K562 (cell line): ENCODE measurements around the gene ZFAND6. TPM values are rescaled to one million over a fixed set of nuclear protein-coding genes. Genes with fewer than 3 reads are reported as not detected.
A peak's percentile ranks its signal among the peaks of the same experiment; 100 is the strongest.

ENCODE experiments used
- ARNT ChIP-seq, 2 experiments: fragments of 450-650 bp; IDR thresholded peaks; 2 replicates each; pipeline ENCODE4 v1.6.1; 2016; ENCODE audit warnings: mild to moderate bottlenecking in 1 of 2
- CC2D1A ChIP-seq: fragments of 450-650 bp; IDR thresholded peaks from 2 replicates; pipeline ENCODE4 v1.6.1; 2017; ENCODE audit warnings: mild to moderate bottlenecking
- ETS1 ChIP-seq: conservative IDR thresholded peaks from 2 replicates; pipeline ENCODE4 v1.6.1; 2011; ENCODE audit warnings: low read depth, mild to moderate bottlenecking, low read length; ENCODE audit not compliant: control insufficient read depth
- GTF2A2 ChIP-seq: IDR thresholded peaks from 2 replicates; pipeline ENCODE4 v1.6.1; 2016; ENCODE audit warnings: mild to moderate bottlenecking, missing genetic modification characterization, missing compliant biosample characterization
- KDM1A ChIP-seq, 2 experiments: fragments of 450-650 bp; IDR thresholded peaks; 2 replicates each; pipeline ENCODE4 v1.6.1; 2016; ENCODE audit warnings: mild to moderate bottlenecking in 2 of 2
- POLR2AphosphoS2 ChIP-seq: IDR thresholded peaks from 2 replicates; pipeline ENCODE4 v1.6.1; 2012; ENCODE audit warnings: low read length, improper control_type of control experiment
- PURB ChIP-seq: sonication (generic); formaldehyde crosslinking; IDR thresholded peaks from 2 replicates; pipeline ENCODE4 v1.9.0; 2021; ENCODE audit warnings: low read depth, mild to moderate bottlenecking, missing genetic modification reagents
- RAD21 ChIP-seq, 2 experiments: fragments of 250-450 bp in 1 of 2; fragments of 450-650 bp in 1 of 2; sonication (Bioruptor Pico) in 1 of 2; formaldehyde crosslinking in 1 of 2; IDR thresholded peaks in 1 of 2; conservative IDR thresholded peaks in 1 of 2; 2 replicates each; pipeline versions ENCODE4 v1.4.0 to v1.8.0; 2020 to 2022; ENCODE audit warnings: mild to moderate bottlenecking in 2 of 2, moderate library complexity in 1 of 2
- RAD51 ChIP-seq: fragments of 450-650 bp; IDR thresholded peaks from 2 replicates; pipeline ENCODE4 v1.7.1; 2016; ENCODE audit warnings: low read depth, mild to moderate bottlenecking, borderline replicate concordance
- TOE1 ChIP-seq, 2 experiments: fragments of 450-650 bp in 1 of 2; sonication (generic) in 1 of 2; formaldehyde crosslinking in 1 of 2; IDR thresholded peaks; 2 replicates each; pipeline versions ENCODE4 v1.7.1 to v1.8.0; 2016 to 2022; ENCODE audit warnings: borderline replicate concordance in 2 of 2, mild to moderate bottlenecking in 2 of 2, antibody characterized with exemption in 1 of 2, inconsistent platforms in 1 of 2, low read depth in 1 of 2, missing genetic modification reagents in 1 of 2, moderate library complexity in 1 of 2
- ZNF24 ChIP-seq: fragments of 450-650 bp; IDR thresholded peaks from 2 replicates; pipeline ENCODE4 v1.6.1; 2016
- ZNF551 ChIP-seq: fragments of 250-450 bp; sonication (Bioruptor Pico); IDR thresholded peaks from 2 replicates; pipeline ENCODE4 v1.5.0; 2021; ENCODE audit warnings: mild to moderate bottlenecking, moderate library complexity
- ZNF764 ChIP-seq: fragments of 250-450 bp; sonication (Bioruptor Pico); IDR thresholded peaks from 2 replicates; pipeline ENCODE4 v1.4.0; 2020; ENCODE audit warnings: low read depth, mild to moderate bottlenecking, moderate library complexity
- polyA plus RNA-seq, 8 experiments: library from polyadenylated mRNA; depleted of rRNA in 4 of 8; stranded (reverse) in 5 of 8; unstranded in 3 of 8; fragments of >200 nt; fragmentation: Nextera tagmentation in 2 of 8; fragmentation: Illumina TruSeq in 1 of 8; extraction: Ambion mirVana in 2 of 8; extraction: Trizol in 1 of 8; gene quantifications; 2 replicates each; pipeline versions ENCODE4 v1.2.1 to v1.2.3, GENCODE V29; 2011 to 2014; ENCODE audit warnings: inconsistent platforms in 1 of 8, missing spikeins in 1 of 8
- total RNA-seq, 7 experiments: library from RNA; depleted of rRNA in 6 of 7; stranded (reverse); fragments of >200 nt in 6 of 7; fragmentation: Illumina TruSeq in 2 of 7; extraction: Trizol in 2 of 7; gene quantifications; 2 replicates each; pipeline versions ENCODE4 v1.2.1 to v1.2.3, GENCODE V29; 2011 to 2021; ENCODE audit warnings: low replicate concordance in 1 of 7
- TF ChIP-seq, protein P1 (sequence below), 2 experiments: fragments of 450-650 bp in 1 of 2; sonication (generic) in 1 of 2; formaldehyde crosslinking in 1 of 2; IDR thresholded peaks in 1 of 2; conservative IDR thresholded peaks in 1 of 2; 2 replicates each; pipeline versions ENCODE4 v1.6.1 to v1.8.1; 2016 to 2023; ENCODE audit warnings: mild to moderate bottlenecking in 2 of 2, moderate library complexity in 2 of 2, inconsistent platforms in 1 of 2, missing genetic modification reagents in 1 of 2
- TF ChIP-seq, protein P2 (sequence below), 2 experiments: fragments of 450-650 bp; formaldehyde crosslinking in 1 of 2; IDR thresholded peaks; 2 replicates each; pipeline versions ENCODE4 v1.4.0 to v1.6.1; 2014 to 2020; ENCODE audit warnings: mild to moderate bottlenecking in 2 of 2, borderline replicate concordance in 1 of 2, low read depth in 1 of 2

Gene ZFAND6
- total and polyA plus RNA-seq, 9 of the 15 experiments (the other 6 are each of a cell fraction or from before 2014, with no cell fraction given): 53.9 to 206 (median 88.9) TPM

DNA sequence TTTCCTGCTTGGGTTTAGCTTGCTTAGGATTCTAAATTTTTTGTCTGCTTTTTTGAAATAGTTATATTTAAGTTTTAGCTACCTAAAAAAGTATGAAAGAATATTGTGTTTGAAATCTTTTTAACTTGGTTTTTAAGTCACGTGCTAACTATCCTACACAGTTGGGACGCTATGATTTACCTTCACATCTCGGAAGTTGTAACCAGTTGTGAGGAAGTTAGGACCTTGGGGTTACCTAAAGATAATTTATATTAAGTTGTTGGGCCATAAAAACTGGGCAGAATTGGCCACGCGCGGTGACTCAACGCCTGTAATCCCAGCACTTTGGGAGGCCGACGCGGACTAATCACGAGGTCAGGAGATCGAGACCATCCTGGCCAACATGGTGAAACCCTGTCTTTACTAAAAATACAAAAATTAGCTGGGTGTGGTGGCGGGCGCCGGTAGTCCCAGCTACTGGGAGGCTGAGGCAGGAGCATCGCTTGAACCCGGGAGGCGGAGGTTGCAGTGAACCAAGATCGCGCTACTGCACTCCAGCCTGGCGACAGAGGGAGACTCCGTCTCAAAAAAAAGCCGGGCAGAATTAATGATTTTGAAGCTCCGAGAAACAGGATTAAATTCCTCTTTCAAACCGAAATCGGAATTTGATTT lies 1.0 kb downstream of the ZFAND6 start (continued):
- TF ChIP-seq ETS1: no peak
- TF ChIP-seq, protein P1, sequence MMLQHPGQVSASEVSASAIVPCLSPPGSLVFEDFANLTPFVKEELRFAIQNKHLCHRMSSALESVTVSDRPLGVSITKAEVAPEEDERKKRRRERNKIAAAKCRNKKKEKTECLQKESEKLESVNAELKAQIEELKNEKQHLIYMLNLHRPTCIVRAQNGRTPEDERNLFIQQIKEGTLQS (IDR thresholded peaks at IDR 0.05): peak; percentile 66
- TF ChIP-seq, protein P1 (CRISPR knock-in tag; conservative IDR thresholded peaks at IDR 0.05): no peak
- TF ChIP-seq CC2D1A: peak; percentile 51; the same call in 1 of the 2 replicates
- no peak for TF ChIP-seq GTF2A2 (tag)
- TF ChIP-seq RAD51: peak; percentile 61
- TF ChIP-seq ZNF24: peak; percentile 96
- no peak for TF ChIP-seq ZNF764 (CRISPR knock-in tag)
- TF ChIP-seq, protein P2, sequence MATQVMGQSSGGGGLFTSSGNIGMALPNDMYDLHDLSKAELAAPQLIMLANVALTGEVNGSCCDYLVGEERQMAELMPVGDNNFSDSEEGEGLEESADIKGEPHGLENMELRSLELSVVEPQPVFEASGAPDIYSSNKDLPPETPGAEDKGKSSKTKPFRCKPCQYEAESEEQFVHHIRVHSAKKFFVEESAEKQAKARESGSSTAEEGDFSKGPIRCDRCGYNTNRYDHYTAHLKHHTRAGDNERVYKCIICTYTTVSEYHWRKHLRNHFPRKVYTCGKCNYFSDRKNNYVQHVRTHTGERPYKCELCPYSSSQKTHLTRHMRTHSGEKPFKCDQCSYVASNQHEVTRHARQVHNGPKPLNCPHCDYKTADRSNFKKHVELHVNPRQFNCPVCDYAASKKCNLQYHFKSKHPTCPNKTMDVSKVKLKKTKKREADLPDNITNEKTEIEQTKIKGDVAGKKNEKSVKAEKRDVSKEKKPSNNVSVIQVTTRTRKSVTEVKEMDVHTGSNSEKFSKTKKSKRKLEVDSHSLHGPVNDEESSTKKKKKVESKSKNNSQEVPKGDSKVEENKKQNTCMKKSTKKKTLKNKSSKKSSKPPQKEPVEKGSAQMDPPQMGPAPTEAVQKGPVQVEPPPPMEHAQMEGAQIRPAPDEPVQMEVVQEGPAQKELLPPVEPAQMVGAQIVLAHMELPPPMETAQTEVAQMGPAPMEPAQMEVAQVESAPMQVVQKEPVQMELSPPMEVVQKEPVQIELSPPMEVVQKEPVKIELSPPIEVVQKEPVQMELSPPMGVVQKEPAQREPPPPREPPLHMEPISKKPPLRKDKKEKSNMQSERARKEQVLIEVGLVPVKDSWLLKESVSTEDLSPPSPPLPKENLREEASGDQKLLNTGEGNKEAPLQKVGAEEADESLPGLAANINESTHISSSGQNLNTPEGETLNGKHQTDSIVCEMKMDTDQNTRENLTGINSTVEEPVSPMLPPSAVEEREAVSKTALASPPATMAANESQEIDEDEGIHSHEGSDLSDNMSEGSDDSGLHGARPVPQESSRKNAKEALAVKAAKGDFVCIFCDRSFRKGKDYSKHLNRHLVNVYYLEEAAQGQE (IDR thresholded peaks at IDR 0.05; ENCODE audit: borderline replicate concordance): peak; percentile 49; the same call in 1 of the 2 replicates
- TF ChIP-seq, protein P2 (CRISPR knock-in tag; IDR thresholded peaks at IDR 0.05; ENCODE audit: low read depth): no peak
- TF ChIP-seq KDM1A (IDR thresholded peaks at IDR 0.05): peak; percentile 16 to 55; a peak in 2 of 4 replicates
- no peak for TF ChIP-seq POLR2AphosphoS2
- peak; percentile 79 for TF ChIP-seq TOE1 (IDR thresholded peaks at IDR 0.05; ENCODE audit: borderline replicate concordance)
- no peak for TF ChIP-seq TOE1 (CRISPR knock-in tag; IDR thresholded peaks at IDR 0.05; ENCODE audit: borderline replicate concordance, low read depth)
- TF ChIP-seq ZNF551 (CRISPR knock-in tag): no peak
- TF ChIP-seq PURB (CRISPR knock-in tag): no peak
- TF ChIP-seq RAD21 (CRISPR knock-in tag; conservative IDR thresholded peaks at IDR 0.05 in 1 of 2, IDR thresholded peaks at IDR 0.05 in 1 of 2): peak; percentile 55 to 60
- TF ChIP-seq ARNT (IDR thresholded peaks at IDR 0.05): peak in 1 of 2 experiments; percentile 36; a peak in 1 of 4 replicates
